ENCODE data around the gene YIF1B.

Gene YIF1B

GRCh38 chr19:38281811-38282566 is 33.8 kb downstream of the YIF1B start:
- no peak for DNase-seq
- Histone ChIP-seq H3K4me3 (ENCODE audit: low read depth, low read length) (no peak overlapping the region), H3K27me3 (replicated peaks) (no peaks in the 10 kb centered on the region), H3K27ac (no peak overlapping the region), H3K36me3 (replicated peaks) (no peaks in the 10 kb centered on the region)
- in situ Hi-C loops (cut with HindIII; ENCODE audit: low pct_ligation_motif_present, low sequenced_read_pairs) = no loop called here
- TF ChIP-seq CTCF (IDR thresholded peaks at IDR 0.05; ENCODE audit: low read depth, low read length, missing control alignments) = no peak

GRCh38 chr19:38280030-38280921 is 35.5 kb downstream of the YIF1B start:
- Histone ChIP-seq H3K36me3 (replicated peaks) (no peaks in the 10 kb centered on the region), H3K4me3 (ENCODE audit: low read depth, low read length) (no peak overlapping the region), H3K27ac (no peak overlapping the region), H3K27me3 (replicated peaks) (no peaks in the 10 kb centered on the region)
- in situ Hi-C loops (cut with HindIII; ENCODE audit: low pct_ligation_motif_present, low sequenced_read_pairs) = no loop called here
- no peak for TF ChIP-seq CTCF (IDR thresholded peaks at IDR 0.05; ENCODE audit: low read depth, low read length, missing control alignments)
- no peak for DNase-seq

GRCh38 chr19:38278751-38279150 is 37.0 kb downstream of the YIF1B start:
- Histone ChIP-seq H3K27ac (no peak overlapping the region), H3K27me3 (replicated peaks) (no peaks in the 10 kb centered on the region), H3K36me3 (replicated peaks) (no peaks in the 10 kb centered on the region), H3K4me3 (ENCODE audit: low read depth, low read length) (no peak overlapping the region)
- no peak for TF ChIP-seq CTCF (IDR thresholded peaks at IDR 0.05; ENCODE audit: low read depth, low read length, missing control alignments)
- in situ Hi-C loops (cut with HindIII; ENCODE audit: low pct_ligation_motif_present, low sequenced_read_pairs) = no loop called here
- DNase-seq = no peak

- Histone ChIP-seq H3K4me3 (ENCODE audit: low read depth, low read length) (no peak overlapping the region), H3K27ac (no peak overlapping the region), H3K36me3 (replicated peaks) (no peaks in the 10 kb centered on the region), H3K27me3 (replicated peaks) (no peaks in the 10 kb centered on the region)
- no peak for DNase-seq
- no peak for TF ChIP-seq CTCF (IDR thresholded peaks at IDR 0.05; ENCODE audit: low read depth, low read length, missing control alignments)
- in situ Hi-C loops (cut with HindIII; ENCODE audit: low pct_ligation_motif_present, low sequenced_read_pairs) = no loop called here
Observed at GRCh38 chr19:38277969-38278680, 37.6 kb downstream of the YIF1B start.

GRCh38 chr19:38277549-38277948 is 38.2 kb downstream of the YIF1B start:
- no peaks in the 10 kb centered on the region for H3K36me3 ChIP-seq (replicated peaks)
- no peaks in the 10 kb centered on the region for H3K27me3 ChIP-seq (replicated peaks)
- no peak overlapping the region for H3K4me3 ChIP-seq (ENCODE audit: low read depth, low read length)
- in situ Hi-C loops (cut with HindIII; ENCODE audit: low pct_ligation_motif_present, low sequenced_read_pairs) = no loop called here
- no peak overlapping the region for H3K27ac ChIP-seq
- no peak for TF ChIP-seq CTCF (IDR thresholded peaks at IDR 0.05; ENCODE audit: low read depth, low read length, missing control alignments)
- no peak for DNase-seq

All from brain microvascular endothelial cell (primary cell).